Non-pigmented ciliary epithelial cell (primary cell): Measurements from ENCODE around the gene TMEM273.

Source experiments
- DNase-seq: peaks from one replicate; pipeline ENCODE4 v3.0.0-alpha.2; 2010; ENCODE audit warnings: low read depth

The TMEM273 gene

GRCh38 chr10:49139028-49139845 lies 49.0 kb downstream of the TMEM273 start:
- DNase-seq, result no peak

DNA sequence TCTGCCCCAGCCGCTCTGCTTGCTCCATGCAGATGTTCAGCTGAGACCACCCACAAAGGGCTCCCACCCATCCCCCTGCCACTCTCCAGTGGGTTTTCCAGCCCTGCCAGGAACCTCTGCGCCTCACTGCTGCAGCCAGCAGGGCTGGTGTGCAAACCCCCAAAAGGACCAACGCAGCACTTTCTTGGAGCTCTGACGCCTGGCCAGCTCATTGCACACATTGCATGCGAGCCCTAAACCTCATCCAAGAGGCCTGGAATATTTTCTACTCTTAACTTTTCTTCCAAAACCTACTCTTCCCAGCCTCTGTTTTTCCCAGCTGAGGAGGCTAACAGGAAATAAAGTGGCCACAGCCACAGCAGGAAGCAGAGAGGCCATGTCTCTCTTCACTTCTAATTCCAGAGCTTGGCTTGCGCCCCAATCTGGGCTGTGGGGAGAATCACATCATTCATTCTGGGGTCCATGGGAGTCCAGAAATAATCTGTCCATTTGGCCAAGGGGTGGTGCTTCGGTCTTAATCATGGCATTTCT lies 49.8 kb downstream of the TMEM273 start:
- no peak for DNase-seq

DNA sequence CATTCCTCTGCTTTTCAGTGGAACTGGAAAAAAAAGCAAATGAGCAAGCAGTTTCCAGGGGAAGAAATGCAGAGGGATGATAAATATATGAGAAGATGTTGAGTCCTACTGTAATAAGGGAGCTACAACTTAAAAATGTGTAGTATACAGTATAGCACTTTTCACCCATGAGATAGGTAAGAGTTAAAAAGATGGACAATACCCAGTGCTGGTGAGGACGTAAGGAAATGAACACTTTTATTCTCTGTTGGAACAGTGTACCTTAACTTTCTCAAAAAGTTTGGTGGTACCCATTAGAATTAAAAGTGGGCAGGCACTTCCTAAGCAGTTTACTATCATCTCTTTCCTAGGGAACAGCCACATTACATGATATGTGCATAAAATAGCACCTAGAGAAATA lies 51.7 kb downstream of the TMEM273 start:
- DNase-seq, result no peak

DNA sequence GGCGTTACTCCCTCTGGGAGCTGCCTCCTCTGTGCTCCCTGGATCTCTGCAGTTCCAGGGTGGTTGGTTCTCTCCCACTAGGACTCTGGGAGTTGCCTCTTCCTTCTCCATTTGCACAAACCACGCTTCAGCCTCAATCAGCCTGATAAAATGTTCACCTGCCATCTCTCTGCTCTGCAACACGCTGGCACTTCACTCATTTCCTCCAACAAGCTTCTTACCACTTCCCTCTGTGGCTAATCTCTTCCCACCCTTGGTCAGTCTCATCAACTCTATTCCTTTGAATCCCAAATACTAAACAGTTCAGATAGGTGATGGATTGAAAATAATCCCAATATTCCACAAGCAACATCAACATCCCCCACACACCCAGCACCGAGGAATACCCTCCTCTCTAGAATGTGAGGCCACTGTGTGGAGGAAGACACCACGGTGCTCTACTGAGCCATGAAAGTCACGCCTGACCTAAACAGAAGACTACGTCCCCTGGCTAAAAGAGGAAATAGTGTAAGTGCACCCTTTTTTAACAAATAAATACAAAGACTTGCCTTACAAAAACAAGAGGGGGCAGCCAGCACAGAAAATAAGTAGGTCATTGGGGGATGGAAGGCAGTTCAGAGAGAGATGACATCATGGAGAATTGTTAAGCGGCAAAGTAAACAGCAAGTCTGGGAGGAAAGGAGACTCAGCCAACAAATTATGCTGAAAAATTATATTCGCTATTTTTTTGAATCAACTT lies 52.4 kb downstream of the TMEM273 start:
- DNase-seq, result no peak

DNA sequence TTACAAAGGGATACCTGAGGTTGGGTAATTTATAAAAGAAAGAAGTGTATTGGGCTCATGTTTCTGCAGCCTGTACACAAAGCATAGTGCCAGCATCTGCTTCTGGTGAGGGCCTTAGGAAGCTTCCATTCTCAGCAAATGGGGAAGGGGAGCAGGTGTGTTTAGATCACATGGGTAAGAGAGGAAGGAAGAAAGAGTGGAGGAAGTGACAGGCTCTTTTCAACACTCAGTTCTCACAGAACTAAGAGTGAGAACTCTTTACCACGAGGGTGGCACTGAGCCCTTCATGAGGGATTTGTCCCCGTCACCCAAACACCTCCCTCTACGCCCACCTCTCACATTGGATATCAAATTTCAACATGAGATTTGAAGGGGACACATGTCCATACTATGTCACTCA lies 53.9 kb downstream of the TMEM273 start:
- no peak for DNase-seq

- no peak for DNase-seq
Measured at GRCh38 chr10:49133706-49134248, 54.4 kb downstream of the TMEM273 start, which contains the start of gene FAM170B. FAM170B (minus strand) TSS chr10:49134021; CDS start chr10:49133918, 103 bp downstream.

DNA sequence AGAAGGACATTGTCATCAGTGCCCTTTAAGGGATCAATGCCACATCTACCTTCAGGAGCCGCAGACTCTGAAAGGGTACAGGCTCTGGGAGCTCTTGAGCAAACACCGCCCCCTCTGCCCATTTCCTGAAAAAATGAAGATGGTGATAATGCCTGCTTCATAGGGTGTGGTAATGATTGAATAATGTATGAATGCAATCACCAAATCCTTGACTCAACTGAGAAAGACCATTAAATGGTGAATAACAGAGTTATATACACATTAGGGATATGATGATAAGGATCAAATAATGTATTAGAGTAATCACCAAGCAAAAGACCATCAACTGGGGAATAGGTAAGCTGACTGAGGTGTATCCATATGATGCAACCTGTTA lies 55.8 kb downstream of the TMEM273 start:
- no peak for DNase-seq

DNA sequence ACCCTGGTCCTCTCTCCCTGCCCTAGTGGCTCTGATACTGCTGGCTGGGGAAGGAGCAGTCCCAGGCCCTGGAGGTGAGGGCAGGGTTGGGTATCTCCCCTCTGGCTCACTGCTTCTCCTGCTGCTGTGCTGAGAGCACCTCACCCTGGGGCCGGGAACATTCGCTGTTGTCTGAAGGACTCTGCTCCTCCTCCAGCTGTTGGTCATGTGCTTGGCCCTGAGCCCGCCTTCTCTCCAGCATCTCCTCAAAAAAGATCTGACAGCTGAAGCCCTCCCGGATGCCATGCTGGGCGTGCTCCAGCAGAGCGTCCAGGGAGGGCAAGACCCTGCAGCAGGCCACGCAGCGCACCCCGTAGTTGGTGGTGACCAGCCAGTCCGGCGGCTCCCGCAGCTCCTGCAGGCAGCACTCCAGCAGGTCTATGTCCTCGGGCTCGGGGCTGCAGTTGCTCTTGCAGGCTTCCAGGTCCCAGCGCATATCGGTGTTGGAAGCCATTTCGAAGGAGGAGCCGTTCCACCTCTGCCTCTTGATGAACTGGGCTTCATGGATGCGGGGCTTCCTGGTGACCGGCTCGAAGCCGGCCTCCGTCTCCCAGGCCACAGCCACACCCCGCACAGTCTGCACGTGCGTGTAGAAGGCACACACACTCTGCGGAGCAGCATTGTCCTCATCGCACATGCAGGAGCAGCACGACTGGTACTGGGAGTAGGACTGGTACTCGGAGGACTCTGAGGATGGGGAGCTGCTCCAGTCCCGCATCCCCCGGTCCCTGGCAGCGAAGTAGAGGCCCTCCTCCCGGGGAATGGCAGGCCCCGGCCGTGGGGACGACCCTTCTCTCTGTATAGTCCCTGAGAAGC lies 56.5 kb downstream of the TMEM273 start:
- no peak for DNase-seq

GRCh38 chr10:49129376-49129775 lies 58.8 kb downstream of the TMEM273 start:
- DNase-seq, result no peak

DNA sequence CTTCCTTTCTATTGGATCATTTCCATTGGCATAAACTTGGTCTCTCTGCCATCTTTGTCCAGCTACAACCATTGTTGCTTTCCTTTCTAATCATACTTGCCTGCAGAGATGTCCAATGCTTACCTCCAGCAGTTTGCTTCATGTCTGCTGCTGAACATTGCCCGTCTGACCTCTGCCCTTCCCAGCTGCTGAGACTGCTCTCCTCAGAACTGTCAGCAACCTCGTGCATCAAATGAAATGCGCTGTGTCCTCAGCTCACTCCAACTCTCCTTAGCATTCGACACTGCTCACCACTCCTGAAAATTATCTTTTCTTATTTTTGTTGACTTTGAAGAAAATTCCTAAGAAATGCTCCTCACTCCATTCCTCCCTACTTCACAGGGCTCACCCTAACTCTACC lies 59.3 kb downstream of the TMEM273 start:
- no peak for DNase-seq

DNA sequence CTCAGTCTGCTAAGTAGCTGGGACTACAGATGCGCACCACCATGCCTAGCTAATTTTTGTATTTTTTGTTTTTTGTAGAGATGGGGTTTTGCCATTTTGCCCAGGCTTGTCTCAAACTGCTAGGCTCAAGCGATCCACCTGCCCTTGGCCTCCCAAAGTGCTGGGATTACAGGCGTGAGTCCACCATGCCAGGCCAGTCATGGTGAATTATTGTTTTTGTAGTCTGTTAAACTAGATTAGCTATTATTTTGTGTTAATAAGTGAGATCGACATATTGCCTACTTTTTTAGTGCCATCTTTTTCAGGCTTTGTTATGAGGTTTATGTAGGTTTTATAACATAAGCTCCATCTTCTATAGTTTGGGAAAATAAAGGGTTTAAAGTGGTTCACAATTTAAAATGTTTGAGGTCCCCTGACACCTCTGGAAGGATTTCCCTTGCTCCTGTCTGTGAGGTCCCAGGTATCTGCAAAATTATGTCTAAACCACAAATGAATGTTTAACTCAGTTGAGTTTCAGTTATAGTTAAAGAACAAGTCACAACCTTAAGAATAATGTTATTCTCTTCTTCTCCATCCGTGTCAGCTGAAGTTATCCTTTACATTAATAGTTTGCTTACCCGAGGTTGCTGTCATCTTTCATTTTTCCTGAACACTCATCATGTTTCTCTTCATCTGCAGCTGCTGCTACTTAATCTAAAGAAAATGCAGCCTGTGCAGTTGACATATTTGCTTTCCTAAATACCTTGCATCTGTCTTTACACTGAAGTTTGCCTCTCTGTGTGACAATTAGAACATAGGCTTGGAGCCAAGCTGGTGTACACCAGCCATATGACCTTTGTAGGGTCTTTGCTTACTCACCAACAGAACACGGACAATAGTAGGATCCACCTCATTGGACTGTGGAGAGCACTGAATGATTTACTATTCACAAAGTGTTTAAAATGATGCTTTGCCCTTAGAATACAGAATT lies 63.9 kb downstream of the TMEM273 start:
- DNase-seq, result no peak

DNA sequence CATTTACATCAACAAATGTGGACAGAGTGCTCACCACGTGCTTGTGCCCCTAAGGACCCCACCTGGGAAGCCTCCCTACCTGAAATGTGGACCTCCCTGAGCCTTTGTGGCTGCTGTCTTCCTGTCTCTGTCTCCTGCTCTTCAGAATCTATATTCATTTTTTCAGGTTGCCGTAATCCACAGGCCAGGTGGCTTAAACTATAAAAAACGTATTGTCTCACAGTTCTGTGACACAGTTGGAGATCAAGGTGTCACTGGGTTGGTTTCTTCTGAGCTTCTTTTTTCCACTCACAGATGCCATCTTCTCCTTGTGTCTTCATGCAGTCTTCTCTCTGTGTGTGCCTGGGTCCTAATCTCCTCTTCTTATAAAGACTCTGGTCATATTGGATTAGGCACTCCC lies 67.3 kb downstream of the TMEM273 start:
- no peak for DNase-seq

DNA sequence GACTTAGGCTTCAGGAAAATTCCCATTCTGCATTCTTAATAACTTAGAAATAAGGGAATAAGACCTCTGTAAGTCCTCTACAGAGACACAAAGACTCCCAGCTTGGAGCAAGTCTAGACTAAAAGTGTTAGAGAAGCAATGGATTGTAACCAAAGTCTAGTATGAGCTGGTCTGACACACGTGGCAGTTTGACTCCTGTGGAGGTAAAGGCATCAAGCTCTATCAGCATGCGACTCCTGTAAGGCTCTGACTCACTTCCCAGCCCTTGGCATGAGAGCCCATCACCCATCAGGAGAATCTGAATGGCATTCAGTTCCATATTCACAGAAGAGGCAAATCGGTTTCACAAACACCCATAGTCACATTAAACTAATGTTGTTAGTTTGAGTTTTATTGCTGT lies 68.4 kb downstream of the TMEM273 start:
- DNase-seq, result no peak

DNA sequence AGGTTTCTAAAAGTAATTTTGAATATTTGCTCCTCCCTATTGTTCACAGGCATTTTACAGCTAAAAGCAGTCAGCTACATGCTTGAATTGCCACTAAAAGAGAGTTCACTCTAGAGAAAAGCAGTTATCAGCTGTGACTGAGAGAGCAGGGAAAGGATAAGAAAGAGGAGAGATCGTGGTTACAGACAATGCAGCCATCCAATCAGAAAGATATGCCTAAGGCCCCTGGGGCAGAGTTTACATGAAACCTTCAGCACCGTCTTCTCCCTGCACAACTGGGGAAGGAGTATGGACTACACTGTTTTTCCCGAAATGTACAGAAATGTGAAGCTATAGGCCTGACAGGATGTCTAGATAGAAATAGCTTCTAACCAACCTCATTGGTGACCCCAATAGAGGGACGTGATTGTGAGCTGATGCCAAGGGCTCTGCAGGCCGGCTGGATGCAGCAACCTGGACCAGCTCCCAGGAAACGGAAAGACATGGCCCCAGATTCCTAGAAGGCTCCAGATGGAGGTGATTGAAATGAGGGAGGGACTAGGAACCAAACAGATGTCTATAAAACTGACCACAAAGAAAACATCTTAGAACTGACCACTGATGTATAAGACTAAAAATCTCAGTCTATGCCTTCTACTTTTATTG lies 69.6 kb downstream of the TMEM273 start:
- no peak for DNase-seq

GRCh38 chr10:49117376-49118070 lies 70.7 kb downstream of the TMEM273 start:
- DNase-seq, result no peak

DNA sequence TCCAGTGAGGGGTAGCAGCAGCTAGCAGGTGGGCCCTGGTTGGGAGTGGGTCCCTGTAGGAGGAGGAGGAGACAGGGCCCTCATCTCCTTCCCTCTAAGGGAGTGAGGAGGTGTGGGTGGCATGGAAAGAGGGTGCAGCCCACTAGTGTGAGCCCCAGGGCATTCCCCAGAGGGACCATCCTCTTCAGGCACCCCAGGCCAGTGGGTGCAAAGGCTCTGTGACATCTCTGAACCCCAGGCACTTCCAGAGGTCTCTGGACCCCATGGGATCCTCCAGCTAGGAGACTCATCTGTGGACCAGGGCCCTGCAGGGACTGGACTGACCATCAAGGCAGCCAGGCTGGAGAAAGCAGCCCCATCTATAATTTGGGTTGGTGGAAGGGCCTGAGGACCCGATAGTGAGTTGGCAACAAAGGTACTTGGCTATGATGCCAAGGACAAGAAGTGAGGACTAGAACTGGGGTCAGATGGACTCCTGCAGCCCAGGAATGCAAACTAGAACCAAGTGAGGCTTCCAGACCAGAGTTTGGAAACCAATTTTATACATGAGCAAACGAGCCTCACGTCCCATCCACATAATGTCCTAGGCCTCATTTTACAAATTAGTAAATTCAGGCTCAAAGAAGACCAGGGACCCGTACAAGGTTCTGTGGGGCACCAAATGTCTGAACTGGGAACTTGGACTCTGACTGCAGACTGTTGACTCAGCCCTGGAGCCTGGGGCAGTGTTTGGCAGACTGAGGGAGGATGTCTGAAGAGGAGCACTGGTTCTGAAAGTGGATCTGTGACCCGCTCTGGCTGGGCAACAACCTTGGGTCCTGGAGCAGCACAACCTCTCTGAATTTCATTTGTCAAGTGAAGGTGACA lies 71.4 kb downstream of the TMEM273 start:
- no peak for DNase-seq

- no peak for DNase-seq
Measured at GRCh38 chr10:49115796-49116508, 72.2 kb downstream of the TMEM273 start.
